Measurements from ENCODE around the gene PGAM2.

PGAM2 gene

DNA sequence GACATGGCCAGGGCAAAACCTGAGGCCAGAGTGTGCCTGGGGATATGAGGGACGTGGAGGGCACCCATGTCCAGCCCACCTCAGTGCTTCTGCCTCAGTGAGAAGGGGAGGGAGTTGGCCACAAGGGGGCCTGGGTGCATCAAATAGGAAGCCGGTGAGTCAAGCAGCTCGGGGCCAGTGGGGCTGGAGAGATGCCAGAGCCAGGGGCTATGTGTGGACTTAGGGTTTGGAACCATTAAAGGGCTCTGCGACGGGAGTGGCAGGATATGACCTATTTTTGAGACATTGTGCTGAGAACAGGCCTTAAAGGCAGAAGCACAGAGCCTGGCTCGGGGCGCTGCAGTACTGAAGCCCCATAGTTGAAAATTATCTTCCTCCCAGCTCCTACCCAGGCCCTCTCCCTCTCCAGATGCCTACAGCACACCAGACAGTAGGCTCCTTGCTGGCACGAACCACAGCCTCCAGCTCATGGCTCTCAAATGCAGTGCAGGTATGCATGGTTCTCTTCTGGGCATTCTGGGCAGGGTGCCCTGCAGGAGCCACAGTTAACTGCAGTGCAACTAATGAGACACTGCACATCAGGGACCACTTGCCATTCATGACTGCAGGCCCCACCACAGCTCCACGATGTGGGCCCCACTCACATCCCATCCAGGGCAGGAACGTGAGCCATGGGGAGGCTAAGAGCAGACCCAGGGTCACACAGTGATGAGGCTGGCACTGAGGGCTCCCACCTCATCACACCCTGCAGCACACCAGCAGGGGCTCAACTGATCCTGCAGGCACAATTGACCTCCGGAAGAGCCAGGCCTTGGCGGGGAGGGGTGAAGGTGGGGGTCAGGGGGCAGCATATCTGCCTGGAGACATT lies 7.2 kb upstream of the PGAM2 start:
- H3K4me3 ChIP-seq (ENCODE audit: low read depth, low read length): no peak overlapping the region
- TF ChIP-seq, protein P1, sequence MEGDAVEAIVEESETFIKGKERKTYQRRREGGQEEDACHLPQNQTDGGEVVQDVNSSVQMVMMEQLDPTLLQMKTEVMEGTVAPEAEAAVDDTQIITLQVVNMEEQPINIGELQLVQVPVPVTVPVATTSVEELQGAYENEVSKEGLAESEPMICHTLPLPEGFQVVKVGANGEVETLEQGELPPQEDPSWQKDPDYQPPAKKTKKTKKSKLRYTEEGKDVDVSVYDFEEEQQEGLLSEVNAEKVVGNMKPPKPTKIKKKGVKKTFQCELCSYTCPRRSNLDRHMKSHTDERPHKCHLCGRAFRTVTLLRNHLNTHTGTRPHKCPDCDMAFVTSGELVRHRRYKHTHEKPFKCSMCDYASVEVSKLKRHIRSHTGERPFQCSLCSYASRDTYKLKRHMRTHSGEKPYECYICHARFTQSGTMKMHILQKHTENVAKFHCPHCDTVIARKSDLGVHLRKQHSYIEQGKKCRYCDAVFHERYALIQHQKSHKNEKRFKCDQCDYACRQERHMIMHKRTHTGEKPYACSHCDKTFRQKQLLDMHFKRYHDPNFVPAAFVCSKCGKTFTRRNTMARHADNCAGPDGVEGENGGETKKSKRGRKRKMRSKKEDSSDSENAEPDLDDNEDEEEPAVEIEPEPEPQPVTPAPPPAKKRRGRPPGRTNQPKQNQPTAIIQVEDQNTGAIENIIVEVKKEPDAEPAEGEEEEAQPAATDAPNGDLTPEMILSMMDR (IDR thresholded peaks at IDR 0.05; ENCODE audit: low read depth, low read length): peak; percentile 92
- DNase-seq (ENCODE audit: low read depth, low spot score): peak; percentile 90
- in situ Hi-C loops (cut with HindIII; ENCODE audit: low sequenced_read_pairs): no loop called here

DNA sequence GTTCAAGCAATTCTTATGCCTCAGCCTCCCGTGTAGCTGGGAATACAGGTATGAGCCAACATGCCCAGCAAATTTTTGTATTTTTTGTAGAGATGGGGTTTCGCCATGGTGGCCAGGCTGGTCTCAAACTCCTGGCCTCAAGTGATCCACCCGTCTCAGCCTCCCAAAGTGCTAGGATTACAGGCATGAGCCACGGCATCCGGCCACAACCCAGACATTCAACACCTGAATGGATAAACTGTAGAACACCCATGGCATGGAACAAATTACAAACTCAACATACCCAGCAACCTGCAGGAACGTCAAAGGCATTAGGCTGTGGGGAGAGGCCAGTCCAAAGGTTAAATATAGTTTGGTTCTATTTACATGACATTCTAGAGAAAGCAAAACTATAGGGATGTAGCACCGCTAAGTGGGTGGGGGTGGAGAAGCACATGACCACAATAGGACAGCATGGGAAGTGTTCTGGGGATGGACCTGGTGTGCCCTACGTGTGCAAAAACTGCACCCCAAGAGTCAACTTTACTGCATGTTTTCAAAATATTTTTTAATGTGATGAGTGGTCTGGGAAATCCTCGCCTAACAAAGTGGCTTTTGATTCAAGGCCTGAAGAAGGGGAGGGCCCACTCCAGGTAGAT lies 6.5 kb upstream of the PGAM2 start:
- in situ Hi-C loops (cut with HindIII; ENCODE audit: low sequenced_read_pairs): no loop called here
- no peak overlapping the region for H3K4me3 ChIP-seq (ENCODE audit: low read depth, low read length)
- TF ChIP-seq, protein P1 (IDR thresholded peaks at IDR 0.05; ENCODE audit: low read depth, low read length): no peak
- no peak for DNase-seq (ENCODE audit: low read depth, low spot score)

DNA sequence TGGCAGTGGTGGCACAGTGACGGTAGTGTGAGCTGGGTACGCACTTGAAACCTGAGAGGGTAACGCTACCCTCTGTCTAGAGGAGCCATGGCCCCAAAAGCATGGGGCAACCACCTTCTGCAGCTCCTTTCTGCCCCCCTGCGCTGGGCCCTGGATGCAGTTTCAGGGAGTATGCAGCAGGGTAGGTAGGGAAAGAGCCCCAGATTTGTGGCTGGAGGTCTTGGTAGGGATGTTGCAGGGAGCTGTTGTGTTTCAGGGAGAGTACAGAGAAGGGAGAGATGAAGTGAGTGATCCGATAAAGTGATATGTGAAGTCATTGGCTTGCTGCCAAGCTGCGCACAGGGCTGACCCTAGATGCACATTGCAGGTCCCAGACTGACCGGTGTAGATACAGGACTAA lies 2.7 kb upstream of the PGAM2 start:
- no peak overlapping the region for H3K4me3 ChIP-seq (ENCODE audit: low read depth, low read length)
- DNase-seq (ENCODE audit: low read depth, low spot score): no peak
- TF ChIP-seq, protein P1 (IDR thresholded peaks at IDR 0.05; ENCODE audit: low read depth, low read length): no peak
- in situ Hi-C loops (cut with HindIII; ENCODE audit: low sequenced_read_pairs): no loop called here

DNA sequence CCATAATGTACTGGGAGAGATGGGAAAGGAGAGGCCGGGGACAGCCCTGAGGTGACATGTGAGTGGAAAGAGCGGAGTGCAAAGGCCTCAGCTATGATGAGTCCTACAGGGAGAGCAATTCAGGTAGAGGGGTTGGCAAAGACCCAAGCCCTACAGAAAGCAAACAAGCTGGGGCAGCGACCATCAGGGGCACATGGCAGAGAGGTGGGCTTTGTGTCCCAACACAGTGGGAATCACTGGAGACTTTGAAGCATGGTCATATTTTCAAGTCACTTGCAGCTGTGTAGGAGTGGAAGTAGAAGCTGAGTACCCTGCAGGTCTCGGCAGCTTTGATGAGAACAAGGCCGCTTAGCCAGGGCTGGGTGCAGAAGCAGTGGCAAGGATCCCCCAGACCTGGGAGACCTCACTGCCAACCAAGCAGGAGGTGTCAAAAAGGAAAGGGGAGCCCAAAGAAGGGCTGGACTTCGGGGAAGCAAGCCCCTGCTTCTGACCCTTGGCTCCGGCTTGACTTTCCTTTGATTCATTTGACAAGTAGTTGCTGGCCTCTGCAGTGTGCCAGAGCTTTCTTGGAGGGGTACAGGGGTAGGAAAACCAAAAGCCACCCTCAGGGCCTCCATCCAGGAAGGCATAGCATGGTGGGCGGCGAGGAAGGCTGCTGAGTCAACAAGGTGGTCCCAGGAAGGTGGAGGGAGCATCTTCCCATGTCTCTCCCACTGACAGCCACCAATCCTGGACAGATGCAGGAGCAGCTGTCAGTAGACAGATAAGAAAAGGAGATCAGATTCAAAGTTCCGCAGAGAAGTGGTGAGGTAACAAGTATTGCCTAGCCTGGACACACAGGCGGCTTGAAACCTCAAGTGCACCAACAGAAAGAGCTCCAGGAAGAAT lies 1.9 kb upstream of the PGAM2 start:
- TF ChIP-seq, protein P1 (IDR thresholded peaks at IDR 0.05; ENCODE audit: low read depth, low read length): no peak
- DNase-seq (ENCODE audit: low read depth, low spot score): no peak
- H3K4me3 ChIP-seq (ENCODE audit: low read depth, low read length): no peak overlapping the region
- in situ Hi-C loops (cut with HindIII; ENCODE audit: low sequenced_read_pairs): no loop called here

DNA sequence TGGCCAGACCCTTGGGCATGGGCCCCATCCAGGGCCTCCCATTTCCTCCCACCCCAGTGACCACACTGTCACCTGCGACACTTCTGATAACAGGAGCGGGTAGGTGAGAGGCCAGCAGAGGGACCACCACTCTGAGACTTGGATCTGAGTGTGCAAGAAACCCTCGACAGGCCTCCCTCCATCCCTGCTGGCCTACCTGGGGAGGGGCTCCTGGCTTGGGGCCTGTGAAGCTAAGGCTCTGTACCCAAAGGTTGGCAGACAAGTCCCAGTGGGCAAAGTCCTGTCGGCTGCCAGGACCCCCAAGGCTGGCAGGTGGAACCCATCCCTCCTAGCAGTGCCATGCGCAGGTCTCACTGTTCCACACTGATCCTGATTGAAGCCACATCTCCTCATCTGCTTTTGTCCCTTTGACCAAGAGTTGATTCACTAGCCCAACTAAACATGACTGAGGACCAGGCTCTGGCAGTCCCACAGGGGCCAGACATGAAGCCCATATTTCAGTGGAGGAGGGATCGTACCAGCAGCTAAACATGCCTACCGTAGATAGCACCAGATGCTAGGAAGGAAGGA lies 1.2 kb upstream of the PGAM2 start:
- no peak for DNase-seq (ENCODE audit: low read depth, low spot score)
- in situ Hi-C loops (cut with HindIII; ENCODE audit: low sequenced_read_pairs): no loop called here
- TF ChIP-seq, protein P1 (IDR thresholded peaks at IDR 0.05; ENCODE audit: low read depth, low read length): no peak
- no peak overlapping the region for H3K4me3 ChIP-seq (ENCODE audit: low read depth, low read length)

- in situ Hi-C loops (cut with HindIII; ENCODE audit: low sequenced_read_pairs): no loop called here
- no peak for DNase-seq (ENCODE audit: low read depth, low spot score)
- no peak overlapping the region for H3K4me3 ChIP-seq (ENCODE audit: low read depth, low read length)
- TF ChIP-seq, protein P1 (IDR thresholded peaks at IDR 0.05; ENCODE audit: low read depth, low read length): no peak
These were observed 719 bp upstream of the PGAM2 start for GRCh38 chr7:44066111-44066460.
